Measurements from ENCODE around the gene RPL27A. TPM values are rescaled to one million over a fixed set of nuclear protein-coding genes. Genes with fewer than 3 reads are reported as not detected.

Gene RPL27A
- polyA plus RNA-seq, 1 donor = 3,137 TPM

GRCh38 chr11:8720352-8720751 lies 37.8 kb downstream of the RPL27A start:
- peaks cover 25% of the 10 kb centered on the region for H3K36me3 ChIP-seq (ENCODE audit: control insufficient read depth, insufficient read depth, low read length)
- H3K27ac ChIP-seq (ENCODE audit: low read length) = peak overlapping the region; percentile 81
- no peak for DNase-seq
- no peaks in the 10 kb centered on the region for H3K27me3 ChIP-seq (ENCODE audit: control insufficient read depth, insufficient read depth, low read length)
- no peak overlapping the region for H3K4me3 ChIP-seq (ENCODE audit: low read length)
- H3K9me3 ChIP-seq (ENCODE audit: control insufficient read depth, low read depth, low read length) = no peaks in the 10 kb centered on the region
- WGBS (ENCODE audit: insufficient coverage, low lambda C conversion rate) = no CpG with 5 or more reads among the region's 3 CpGs
- H3K4me1 ChIP-seq (ENCODE audit: control insufficient read depth, insufficient read depth, low read length) = peaks cover 78% of the 10 kb centered on the region

DNA sequence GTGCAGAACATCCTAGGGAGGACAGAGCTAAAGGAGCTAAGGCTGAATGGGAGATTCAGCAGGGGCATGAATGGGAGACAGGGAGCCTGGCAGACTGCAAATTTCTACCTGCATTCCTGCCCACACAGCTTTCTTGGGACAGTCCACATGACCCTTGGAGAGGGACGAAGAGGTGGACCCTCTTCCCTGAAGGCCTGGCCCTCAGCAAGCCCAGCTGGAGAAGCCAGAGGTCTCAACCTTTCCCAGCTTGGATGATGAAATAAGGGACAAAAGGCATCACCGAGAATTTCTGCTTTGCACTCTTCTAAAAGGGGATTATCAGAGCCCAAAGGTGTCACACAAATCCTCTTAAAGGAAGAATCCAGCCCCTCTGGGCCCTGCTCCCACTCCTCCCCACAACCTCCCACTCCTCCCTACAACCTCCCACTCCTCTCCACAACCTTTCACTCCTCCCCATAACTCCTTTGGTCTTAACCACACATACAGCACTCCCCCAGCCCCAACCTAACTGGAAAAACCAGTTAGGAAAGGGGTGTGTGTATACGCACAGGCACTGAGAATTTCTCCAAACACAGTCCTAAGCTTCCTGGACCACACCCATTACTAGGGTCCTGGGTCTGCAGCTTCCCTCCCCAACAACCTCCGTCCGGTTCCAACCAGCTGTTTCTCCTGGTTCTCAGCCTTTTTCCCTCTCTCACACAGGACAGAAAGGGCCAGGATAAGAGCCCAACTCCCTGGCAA lies 38.4 kb downstream of the RPL27A start:
- H3K4me3 ChIP-seq (ENCODE audit: low read length) = no peak overlapping the region
- 0% methylated on average over 1 of the region's 5 CpGs for WGBS (ENCODE audit: insufficient coverage, low lambda C conversion rate)
- H3K9me3 ChIP-seq (ENCODE audit: control insufficient read depth, low read depth, low read length) = no peaks in the 10 kb centered on the region
- peaks cover 24% of the 10 kb centered on the region for H3K36me3 ChIP-seq (ENCODE audit: control insufficient read depth, insufficient read depth, low read length)
- peak; percentile 76 to 89 for DNase-seq
- H3K4me1 ChIP-seq (ENCODE audit: control insufficient read depth, insufficient read depth, low read length) = peaks cover 78% of the 10 kb centered on the region
- H3K27ac ChIP-seq (ENCODE audit: low read length) = peak overlapping the region; percentile 81
- H3K27me3 ChIP-seq (ENCODE audit: control insufficient read depth, insufficient read depth, low read length) = no peaks in the 10 kb centered on the region

DNA sequence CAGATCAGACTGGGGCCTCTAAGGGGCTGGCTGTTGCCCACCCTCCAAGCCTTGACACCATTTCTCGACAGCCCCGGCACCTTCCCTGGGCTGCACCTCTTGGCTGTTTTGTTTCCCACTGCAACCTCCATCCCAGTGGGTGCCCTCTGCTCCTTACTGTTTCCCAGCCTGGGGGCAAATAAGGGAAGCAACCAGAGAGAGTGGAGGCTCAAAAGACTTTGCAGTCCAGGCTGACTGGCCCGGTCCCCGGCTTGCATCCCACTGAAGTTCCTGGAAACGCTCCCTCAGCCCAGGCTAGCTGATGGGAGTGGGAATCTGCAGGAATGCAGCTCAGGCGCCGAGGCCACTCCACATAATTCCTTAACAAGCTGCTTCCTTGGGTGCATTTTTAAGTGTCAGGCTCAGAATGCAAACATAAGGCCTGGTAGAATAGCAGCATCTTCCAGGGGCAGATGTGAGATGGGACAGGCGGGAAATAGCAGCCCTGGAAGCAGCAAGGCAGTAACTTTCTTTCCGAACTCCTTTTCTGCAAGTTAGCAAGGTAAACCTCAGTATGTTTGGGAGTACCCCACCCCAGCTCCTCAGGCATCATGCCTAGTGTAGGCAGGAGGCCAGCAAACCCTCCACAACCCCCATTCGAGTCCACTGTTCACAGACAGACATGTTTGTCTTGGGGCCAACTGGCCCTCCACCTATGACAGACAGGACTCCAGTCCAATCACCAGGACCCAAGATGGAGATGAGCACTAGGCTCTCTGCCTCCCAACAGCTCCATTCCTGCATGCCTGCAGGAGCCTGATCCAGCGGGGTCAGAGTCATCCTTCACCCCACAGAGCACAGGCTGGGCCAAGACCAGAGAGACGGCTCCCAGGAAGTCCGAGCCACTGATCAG lies 39.3 kb downstream of the RPL27A start:
- peak overlapping the region; percentile 81 for H3K27ac ChIP-seq (ENCODE audit: low read length)
- H3K9me3 ChIP-seq (ENCODE audit: control insufficient read depth, low read depth, low read length) = no peaks in the 10 kb centered on the region
- no peak overlapping the region for H3K4me3 ChIP-seq (ENCODE audit: low read length)
- H3K4me1 ChIP-seq (ENCODE audit: control insufficient read depth, insufficient read depth, low read length) = peaks cover 78% of the 10 kb centered on the region
- H3K36me3 ChIP-seq (ENCODE audit: control insufficient read depth, insufficient read depth, low read length) = peaks cover 19% of the 10 kb centered on the region
- peak in 1 of 2 donors; percentile 52 for DNase-seq
- WGBS (ENCODE audit: insufficient coverage, low lambda C conversion rate) = no CpG with 5 or more reads among the region's 13 CpGs
- H3K27me3 ChIP-seq (ENCODE audit: control insufficient read depth, insufficient read depth, low read length) = no peaks in the 10 kb centered on the region

GRCh38 chr11:8722809-8723208 lies 40.2 kb downstream of the RPL27A start:
- H3K27ac ChIP-seq (ENCODE audit: low read length) = peak overlapping the region; percentile 81
- no peak for DNase-seq
- H3K4me1 ChIP-seq (ENCODE audit: control insufficient read depth, insufficient read depth, low read length) = peaks cover 77% of the 10 kb centered on the region
- peaks cover 11% of the 10 kb centered on the region for H3K36me3 ChIP-seq (ENCODE audit: control insufficient read depth, insufficient read depth, low read length)
- no peak overlapping the region for H3K4me3 ChIP-seq (ENCODE audit: low read length)
- 80% methylated on average over 1 of the region's 3 CpGs for WGBS (ENCODE audit: insufficient coverage, low lambda C conversion rate)
- no peaks in the 10 kb centered on the region for H3K9me3 ChIP-seq (ENCODE audit: control insufficient read depth, low read depth, low read length)
- H3K27me3 ChIP-seq (ENCODE audit: control insufficient read depth, insufficient read depth, low read length) = no peaks in the 10 kb centered on the region

DNA sequence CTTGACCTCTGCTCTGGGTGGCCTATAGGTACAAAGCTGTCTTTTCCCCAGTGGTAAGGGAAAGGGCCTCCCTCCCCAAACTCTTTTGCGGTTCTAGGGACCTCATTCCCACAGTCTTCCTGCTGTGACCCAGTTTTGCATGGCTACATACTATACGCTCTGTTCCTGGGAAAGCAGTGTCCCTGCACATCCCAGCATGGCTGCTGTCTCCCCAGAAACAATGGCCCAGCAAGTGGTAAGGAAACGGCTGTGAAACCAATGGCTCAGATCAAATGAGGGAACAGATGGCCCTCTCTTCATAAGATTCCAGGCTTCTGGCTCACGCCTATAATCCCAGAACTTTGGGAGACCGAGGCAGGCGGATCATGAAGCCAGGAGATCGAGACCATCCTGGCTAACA lies 41.1 kb downstream of the RPL27A start:
- no peaks in the 10 kb centered on the region for H3K27me3 ChIP-seq (ENCODE audit: control insufficient read depth, insufficient read depth, low read length)
- peaks cover 69% of the 10 kb centered on the region for H3K4me1 ChIP-seq (ENCODE audit: control insufficient read depth, insufficient read depth, low read length)
- H3K27ac ChIP-seq (ENCODE audit: low read length) = peak overlapping the region; percentile 81
- no peaks in the 10 kb centered on the region for H3K9me3 ChIP-seq (ENCODE audit: control insufficient read depth, low read depth, low read length)
- DNase-seq = no peak
- 100% methylated on average over 1 of the region's 7 CpGs for WGBS (ENCODE audit: insufficient coverage, low lambda C conversion rate)
- H3K4me3 ChIP-seq (ENCODE audit: low read length) = no peak overlapping the region
- H3K36me3 ChIP-seq (ENCODE audit: control insufficient read depth, insufficient read depth, low read length) = peaks cover 11% of the 10 kb centered on the region

- no CpG with 5 or more reads among the region's 7 CpGs for WGBS (ENCODE audit: insufficient coverage, low lambda C conversion rate)
- Histone ChIP-seq H3K9me3 (ENCODE audit: control insufficient read depth, low read depth, low read length) (no peaks in the 10 kb centered on the region), H3K4me3 (ENCODE audit: low read length) (no peak overlapping the region), H3K4me1 (ENCODE audit: control insufficient read depth, insufficient read depth, low read length) (peaks cover 59% of the 10 kb centered on the region), H3K27me3 (ENCODE audit: control insufficient read depth, insufficient read depth, low read length) (no peaks in the 10 kb centered on the region), H3K27ac (ENCODE audit: low read length) (peak overlapping the region; percentile 36), H3K36me3 (ENCODE audit: control insufficient read depth, insufficient read depth, low read length) (peaks cover 15% of the 10 kb centered on the region)
- peak in 1 of 2 donors; percentile 69 for DNase-seq
These were observed 42.1 kb downstream of the RPL27A start for GRCh38 chr11:8724682-8725081.

DNA sequence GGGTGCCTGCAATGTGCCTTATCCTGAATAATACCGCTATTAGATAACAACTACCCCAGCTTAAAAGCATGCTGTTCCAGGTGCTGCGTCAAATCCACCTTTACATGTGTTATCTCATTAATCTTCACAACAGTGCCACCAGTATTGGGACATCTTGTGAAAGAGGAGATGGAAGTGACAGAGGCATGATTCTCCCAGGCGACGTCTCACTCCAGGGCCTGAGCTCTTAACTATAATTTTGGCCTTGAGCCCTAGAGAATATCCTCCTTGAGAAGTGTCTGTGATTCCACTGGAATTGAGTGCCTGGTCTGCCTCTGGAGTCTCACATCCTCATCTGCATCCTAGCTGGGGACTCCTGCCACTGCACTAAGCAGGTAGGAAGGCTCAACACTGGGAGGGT lies 43.8 kb downstream of the RPL27A start:
- no peak for DNase-seq
- WGBS (ENCODE audit: insufficient coverage, low lambda C conversion rate) = no CpG with 5 or more reads among the region's 4 CpGs
- Histone ChIP-seq H3K36me3 (ENCODE audit: control insufficient read depth, insufficient read depth, low read length) (peaks cover 28% of the 10 kb centered on the region), H3K9me3 (ENCODE audit: control insufficient read depth, low read depth, low read length) (no peaks in the 10 kb centered on the region), H3K4me3 (ENCODE audit: low read length) (no peak overlapping the region), H3K27me3 (ENCODE audit: control insufficient read depth, insufficient read depth, low read length) (no peaks in the 10 kb centered on the region), H3K4me1 (ENCODE audit: control insufficient read depth, insufficient read depth, low read length) (peaks cover 42% of the 10 kb centered on the region), H3K27ac (ENCODE audit: low read length) (no peak overlapping the region)

DNA sequence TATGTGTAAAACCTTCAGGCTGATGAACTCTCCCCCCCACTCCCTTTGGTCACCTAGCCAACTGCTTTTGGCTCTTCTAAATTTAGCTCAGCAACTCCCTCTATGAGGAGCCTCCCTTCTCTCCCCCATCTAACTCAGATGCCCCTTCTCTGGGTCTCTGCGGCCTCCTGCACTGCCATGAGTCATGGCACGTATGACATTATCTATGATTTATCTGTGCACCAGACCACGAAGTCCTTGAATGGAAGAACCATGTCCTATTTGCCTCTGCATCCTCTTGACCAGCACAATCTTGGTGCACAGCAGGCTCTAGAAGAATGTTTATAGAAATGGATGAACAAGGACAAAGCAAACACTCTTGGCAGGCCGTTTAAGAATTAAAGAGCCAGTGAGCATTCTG lies 46.0 kb downstream of the RPL27A start:
- peaks cover 34% of the 10 kb centered on the region for H3K4me1 ChIP-seq (ENCODE audit: control insufficient read depth, insufficient read depth, low read length)
- no peaks in the 10 kb centered on the region for H3K9me3 ChIP-seq (ENCODE audit: control insufficient read depth, low read depth, low read length)
- DNase-seq = no peak
- H3K27ac ChIP-seq (ENCODE audit: low read length) = peak overlapping the region; percentile 28
- no peak overlapping the region for H3K4me3 ChIP-seq (ENCODE audit: low read length)
- 50% methylated on average over 1 of the region's 4 CpGs for WGBS (ENCODE audit: insufficient coverage, low lambda C conversion rate)
- peaks cover 25% of the 10 kb centered on the region for H3K36me3 ChIP-seq (ENCODE audit: control insufficient read depth, insufficient read depth, low read length)
- H3K27me3 ChIP-seq (ENCODE audit: control insufficient read depth, insufficient read depth, low read length) = no peaks in the 10 kb centered on the region

- Histone ChIP-seq H3K27me3 (ENCODE audit: control insufficient read depth, insufficient read depth, low read length) (no peaks in the 10 kb centered on the region), H3K36me3 (ENCODE audit: control insufficient read depth, insufficient read depth, low read length) (peaks cover 25% of the 10 kb centered on the region), H3K27ac (ENCODE audit: low read length) (peak overlapping the region; percentile 28), H3K4me1 (ENCODE audit: control insufficient read depth, insufficient read depth, low read length) (peaks cover 33% of the 10 kb centered on the region), H3K9me3 (ENCODE audit: control insufficient read depth, low read depth, low read length) (no peaks in the 10 kb centered on the region), H3K4me3 (ENCODE audit: low read length) (no peak overlapping the region)
- no peak for DNase-seq
- WGBS (ENCODE audit: insufficient coverage, low lambda C conversion rate) = no CpG with 5 or more reads among the region's 6 CpGs
These were observed 46.5 kb downstream of the RPL27A start for GRCh38 chr11:8729067-8729466.

GRCh38 chr11:8729837-8730696 lies 47.5 kb downstream of the RPL27A start:
- no peaks in the 10 kb centered on the region for H3K9me3 ChIP-seq (ENCODE audit: control insufficient read depth, low read depth, low read length)
- peaks cover 32% of the 10 kb centered on the region for H3K4me1 ChIP-seq (ENCODE audit: control insufficient read depth, insufficient read depth, low read length)
- DNase-seq = no peak
- H3K36me3 ChIP-seq (ENCODE audit: control insufficient read depth, insufficient read depth, low read length) = peaks cover 22% of the 10 kb centered on the region
- H3K4me3 ChIP-seq (ENCODE audit: low read length) = no peak overlapping the region
- no CpG with 5 or more reads among the region's 38 CpGs for WGBS (ENCODE audit: insufficient coverage, low lambda C conversion rate)
- H3K27ac ChIP-seq (ENCODE audit: low read length) = no peak overlapping the region
- no peaks in the 10 kb centered on the region for H3K27me3 ChIP-seq (ENCODE audit: control insufficient read depth, insufficient read depth, low read length)

All from large intestine (tissue), 3 donors.